Measurements from ENCODE around the gene NCKAP5.
"Not testable (repeated sequence)": the region's sequence is repeated elsewhere in the genome, so short reads cannot be mapped to it uniquely, and the experiment has no call there.

The NCKAP5 gene

DNA sequence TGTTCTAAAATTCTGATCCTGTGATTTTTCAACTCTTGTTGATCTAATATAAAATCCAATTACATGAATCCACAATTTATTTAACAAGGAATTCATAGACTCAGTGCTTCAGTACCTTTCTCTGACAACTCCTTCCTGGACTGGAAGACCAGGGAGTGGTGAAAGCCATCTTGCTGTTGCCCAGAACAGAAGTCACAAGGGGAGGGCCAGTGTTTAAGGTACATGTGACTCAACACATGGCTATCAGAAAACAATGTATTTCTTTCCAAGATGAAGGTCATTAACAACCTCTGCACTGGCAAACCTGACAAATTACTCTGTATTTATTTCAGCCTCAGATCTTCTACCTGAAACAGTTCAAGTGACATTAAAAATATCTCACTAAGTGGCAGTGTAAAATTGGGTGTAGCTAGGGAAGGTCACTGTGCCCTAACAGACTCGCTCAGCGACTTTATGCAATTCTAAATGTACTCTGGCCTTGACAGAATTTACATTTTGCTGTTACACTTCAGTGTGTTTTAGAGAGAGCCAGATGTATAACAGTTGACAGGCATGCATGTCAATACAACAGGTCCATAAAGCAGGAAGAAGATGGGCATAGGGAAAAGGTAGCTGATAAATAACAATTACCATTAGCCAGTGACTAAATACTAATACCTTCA is 75.4 kb downstream of the NCKAP5 start:
- DNase-seq: no peak

DNA sequence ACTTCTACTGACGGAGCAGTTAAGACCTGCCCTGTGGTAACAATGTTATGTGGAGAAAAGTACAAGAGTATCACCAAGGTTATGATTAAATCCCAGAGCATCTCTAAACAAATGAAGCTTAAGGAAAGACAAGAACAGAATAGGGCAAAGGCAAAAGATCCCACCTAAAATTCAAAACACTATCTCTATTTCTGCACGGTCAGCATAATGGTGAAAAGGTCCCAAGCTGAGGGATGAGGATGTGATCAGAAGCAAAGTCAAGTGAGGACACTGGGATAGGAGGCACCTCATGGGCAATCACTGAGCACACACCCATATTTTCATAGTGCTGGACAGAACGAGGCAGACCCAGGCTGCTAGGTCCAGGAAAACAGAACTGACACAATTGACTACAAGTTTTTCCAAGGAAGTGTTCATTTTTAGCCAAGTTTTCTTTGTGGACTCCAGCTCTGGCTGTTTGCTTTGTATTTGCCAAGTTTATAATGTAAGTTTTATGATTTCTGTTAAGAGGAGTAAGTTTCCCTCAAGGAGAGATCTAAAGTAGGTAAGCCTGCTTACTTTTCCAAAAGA is 77.8 kb downstream of the NCKAP5 start:
- no peak for DNase-seq

DNA sequence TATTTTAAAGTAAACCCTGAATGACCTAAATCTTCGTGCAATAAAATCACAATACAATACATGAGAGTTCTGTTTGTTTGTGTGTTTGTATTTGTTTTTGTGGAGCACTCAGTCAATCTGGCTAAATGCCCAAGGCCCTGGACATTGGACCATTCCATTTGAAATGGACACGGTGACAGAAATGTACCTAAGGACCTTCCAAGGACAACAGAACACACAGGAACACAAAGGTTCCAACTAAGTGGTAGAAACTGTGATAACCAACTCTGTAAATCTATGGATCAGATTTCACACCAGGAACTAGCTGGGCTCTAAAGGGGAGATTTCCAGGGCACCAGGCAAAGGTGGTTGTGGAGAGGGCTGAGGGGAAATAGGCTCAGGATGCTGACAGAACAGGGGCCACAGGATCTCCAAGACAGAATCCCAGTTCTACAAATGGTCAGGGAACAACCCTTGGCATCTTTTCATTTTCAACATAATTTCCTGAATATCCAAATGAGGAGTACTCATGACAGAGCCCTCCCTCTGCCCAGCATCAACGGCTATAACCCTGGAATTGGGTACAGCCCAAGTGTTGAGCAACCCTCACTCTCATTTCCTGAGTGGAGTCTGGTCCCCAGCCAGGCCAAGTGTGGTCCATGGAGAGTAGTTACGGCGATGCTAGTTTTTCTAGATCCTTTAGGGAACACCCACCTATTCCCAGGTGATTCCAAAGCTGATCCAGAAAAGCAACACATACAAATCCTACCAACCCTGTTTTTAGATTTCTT is 78.4 kb downstream of the NCKAP5 start:
- DNase-seq: no peak

DNA sequence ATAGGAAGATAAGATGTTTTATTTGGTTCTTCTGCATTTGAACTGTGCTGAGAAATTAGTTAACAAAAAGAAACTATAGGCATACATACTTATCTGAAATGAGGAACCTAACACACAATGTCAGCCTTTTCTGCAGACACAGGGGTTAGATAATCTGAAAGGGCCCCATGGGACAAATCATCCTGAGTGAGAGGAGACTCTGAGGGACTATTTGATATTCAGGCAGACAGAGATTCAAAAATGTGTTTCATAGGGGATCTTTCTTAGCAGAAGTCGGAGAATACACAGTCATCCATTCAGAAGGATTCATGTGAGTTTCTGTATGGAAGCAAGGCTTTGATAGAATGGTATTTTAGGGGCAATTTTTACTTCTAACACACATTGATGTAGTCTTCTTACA is 79.1 kb downstream of the NCKAP5 start:
- DNase-seq: no peak

DNA sequence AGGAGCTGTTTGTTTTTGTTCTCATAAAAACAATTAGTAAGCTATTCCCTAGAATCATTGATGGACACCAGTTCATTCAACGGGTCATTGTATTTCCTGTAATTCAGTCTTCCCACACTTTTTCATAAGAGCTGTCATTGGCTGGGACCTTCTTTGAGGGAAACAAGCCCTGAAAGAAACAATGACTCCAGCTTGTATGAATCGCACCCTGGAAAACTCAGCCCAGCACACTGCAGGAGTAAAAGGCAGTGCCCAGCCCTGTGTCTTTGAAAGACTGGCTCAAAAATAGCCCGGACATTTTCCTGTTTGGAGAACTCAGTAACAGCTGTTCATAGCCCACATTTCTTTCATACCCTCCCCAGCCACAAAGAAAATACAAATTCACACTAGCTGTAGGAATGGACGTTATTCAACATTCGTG is 81.5 kb downstream of the NCKAP5 start:
- no peak for DNase-seq

DNA sequence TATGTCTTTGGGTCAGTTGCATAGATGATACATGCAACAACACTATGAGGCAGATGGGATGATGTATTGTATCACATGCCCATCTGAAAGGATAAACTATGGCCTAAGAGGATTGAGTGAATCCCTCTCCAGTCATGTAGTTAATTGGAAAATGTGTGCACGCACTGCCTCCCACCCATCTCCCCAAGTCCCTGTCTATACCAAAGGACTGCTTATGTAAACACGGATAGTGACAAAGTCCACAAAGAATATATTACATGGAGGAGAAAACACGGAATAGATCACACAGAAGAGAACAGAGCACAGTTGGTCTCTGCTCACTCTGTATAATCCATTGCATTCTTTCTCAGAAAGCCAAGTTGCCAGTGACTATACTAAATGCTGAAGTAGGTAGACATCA is 82.4 kb downstream of the NCKAP5 start:
- no peak for DNase-seq

DNA sequence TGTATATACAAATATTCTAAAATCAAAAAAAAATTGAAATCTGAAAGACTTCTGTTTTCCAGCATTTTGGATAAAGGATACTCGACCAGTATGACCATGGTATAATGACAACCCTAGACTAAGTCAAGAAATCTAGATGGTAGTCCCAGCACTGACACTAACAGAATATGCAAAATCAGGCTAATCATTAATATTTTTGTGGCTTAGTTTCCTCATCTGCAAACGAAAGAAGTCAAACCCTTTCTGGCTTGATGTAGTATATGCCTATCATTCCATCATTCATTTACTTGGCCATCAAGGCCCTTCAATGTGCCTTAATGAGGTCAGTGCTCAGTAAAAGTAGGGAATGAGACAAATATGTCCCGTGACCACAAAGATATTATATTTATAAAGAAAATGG is 83.5 kb downstream of the NCKAP5 start:
- no peak for DNase-seq

DNA sequence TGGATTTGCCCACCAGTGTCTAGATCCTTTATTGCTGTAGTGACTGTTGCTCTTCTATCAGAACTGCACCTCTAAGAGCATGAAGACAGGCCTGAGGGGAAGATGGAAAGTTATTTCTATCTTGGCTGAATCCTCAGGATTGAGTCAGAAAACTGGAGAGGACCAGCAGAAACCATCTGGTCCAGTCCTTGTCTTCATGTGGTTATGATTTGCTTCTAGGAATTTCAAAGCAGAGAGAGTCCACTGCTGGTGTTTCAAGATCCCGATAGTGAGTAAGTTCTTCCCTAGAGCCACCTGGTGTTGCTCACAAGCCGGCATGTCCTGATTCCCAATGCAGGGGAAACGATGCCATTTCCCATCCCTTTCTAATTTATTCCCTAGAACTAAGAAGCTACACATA is 84.2 kb downstream of the NCKAP5 start:
- DNase-seq: no peak

DNA sequence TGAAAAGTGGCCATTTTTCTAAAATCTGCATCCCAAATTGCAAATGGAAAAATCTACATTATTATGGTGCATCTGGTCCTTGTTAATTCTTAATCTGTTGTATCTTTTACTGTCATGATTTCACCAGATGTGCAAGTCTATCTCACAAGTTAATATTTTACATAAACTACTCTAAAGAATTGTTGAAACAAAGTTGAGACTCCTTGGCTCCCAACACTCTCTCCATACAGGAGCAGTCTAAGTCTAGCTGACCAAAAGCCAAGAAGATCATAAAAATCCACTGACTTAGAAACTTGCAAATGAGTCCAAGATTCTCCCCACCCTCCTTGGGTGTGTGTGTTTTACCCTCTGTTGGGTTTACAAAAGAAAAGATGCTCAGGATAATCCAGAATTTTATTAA is 85.1 kb downstream of the NCKAP5 start:
- DNase-seq: no peak

DNA sequence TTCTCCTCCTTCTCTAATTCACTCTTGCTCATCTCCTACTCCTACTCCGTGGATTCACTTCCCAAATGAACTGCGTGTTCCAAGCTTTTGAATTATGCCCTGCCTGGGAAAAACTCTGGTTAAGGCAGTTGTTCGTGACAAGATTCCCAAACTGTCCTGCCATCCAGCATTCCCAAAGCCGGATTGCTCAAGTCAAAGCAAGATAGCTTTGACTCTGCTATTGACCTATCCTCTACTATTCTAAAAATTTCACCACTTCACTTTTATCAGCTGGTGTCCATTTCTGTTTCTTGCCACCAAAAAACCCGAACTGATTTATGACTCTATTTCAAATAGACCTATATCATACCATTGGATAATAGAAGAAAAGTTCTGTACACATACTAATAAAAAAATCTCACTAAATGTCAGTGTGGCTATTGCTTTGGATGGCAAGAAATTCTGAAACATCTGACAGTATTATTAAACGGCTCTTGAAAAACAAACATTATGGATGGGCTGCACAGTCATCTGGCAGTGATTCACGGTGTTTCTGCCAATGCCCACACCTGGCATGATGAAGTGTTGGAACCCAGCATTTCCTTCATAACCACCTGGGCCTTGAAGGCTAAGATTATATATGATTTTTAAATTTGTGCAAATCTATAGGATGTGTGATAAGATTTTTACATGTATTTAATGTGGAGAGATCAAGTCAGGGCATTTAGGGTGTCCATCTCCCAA is 87.4 kb downstream of the NCKAP5 start:
- DNase-seq: no peak

DNA sequence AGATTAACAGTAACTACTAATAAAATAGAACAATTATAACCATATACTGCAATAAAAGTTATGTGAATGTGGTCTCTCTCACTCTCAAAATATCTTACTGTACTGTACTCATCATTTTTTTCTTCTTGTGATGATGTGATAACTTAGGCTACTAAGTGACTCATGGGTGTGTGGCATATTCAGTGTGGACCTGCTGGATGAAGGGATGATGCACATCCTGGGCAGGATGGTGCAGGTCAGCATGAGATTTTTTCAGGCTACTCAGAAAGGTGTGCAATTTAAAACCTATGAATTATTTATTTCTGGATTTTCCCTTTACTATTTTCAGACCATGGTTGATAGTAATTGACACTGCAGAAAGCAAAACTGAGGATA is 90.7 kb downstream of the NCKAP5 start:
- DNase-seq: no peak

DNA sequence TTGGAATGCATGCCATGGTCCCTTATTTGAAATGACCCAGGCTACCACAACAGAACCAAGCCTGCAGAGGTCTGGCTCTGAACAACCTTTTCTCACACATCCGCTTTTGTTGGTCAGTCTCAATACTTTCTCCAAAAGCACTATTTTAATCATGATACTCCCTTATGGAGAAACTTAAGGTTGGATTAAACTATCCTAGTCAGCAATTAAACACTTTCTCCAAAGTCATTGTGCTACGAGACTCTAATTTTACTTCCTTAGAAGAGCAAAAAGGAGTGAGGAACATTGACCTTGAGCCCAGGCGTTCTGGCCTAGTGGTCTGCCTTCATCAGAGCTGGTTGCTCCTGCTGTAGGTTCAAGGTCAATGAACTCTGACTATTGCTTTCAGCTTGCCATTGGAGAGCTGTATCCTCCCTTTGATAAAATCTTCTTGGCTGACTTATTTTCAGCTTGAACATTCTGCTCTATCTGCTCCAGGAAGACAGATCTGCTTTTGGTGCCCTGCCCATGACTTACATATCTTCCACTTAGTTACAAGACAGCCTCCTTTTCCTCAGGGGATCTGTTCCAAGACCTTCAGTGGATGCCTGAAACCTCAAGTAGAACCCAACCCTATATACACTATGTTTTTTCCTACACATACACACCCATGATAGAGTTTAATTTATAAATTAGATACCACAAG is 91.2 kb downstream of the NCKAP5 start:
- DNase-seq: no peak

DNA sequence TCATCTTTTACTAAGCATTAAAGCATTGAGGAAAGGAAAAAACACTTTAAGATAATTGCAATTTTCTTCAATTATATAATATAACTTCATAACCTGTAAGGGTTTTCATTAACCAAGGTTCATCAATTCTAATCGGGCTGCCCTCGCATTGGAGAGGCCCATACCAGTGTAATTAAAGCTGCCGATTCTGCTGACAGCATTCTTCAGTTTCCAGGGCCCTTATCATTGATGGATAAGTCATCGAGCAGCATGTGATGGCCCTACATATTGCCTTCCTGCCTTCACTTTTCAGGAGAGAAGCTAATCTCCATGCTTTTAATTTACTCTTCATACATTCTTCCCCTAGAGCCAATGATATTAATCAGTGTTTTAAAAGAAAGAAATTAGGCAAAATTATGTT is 92.0 kb downstream of the NCKAP5 start:
- DNase-seq: no peak

DNA sequence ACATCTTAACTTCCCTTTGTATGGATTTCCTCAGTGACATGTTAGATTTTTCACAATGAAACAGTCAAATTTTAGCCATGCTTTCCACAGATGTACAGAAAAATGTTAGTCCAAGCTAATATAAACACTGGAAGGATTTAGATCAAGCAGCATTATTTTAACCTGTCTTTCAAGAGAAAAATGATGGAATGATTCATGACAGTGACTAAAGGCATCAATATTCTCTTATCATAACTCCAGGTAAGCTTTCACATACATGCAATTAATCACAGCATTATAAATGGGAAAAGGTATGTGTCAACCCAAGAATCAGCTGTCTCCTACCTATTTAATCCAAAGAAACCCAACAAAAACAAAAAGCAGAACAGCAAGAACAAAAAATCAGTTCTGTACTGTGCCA is 92.7 kb downstream of the NCKAP5 start:
- no peak for DNase-seq

DNA sequence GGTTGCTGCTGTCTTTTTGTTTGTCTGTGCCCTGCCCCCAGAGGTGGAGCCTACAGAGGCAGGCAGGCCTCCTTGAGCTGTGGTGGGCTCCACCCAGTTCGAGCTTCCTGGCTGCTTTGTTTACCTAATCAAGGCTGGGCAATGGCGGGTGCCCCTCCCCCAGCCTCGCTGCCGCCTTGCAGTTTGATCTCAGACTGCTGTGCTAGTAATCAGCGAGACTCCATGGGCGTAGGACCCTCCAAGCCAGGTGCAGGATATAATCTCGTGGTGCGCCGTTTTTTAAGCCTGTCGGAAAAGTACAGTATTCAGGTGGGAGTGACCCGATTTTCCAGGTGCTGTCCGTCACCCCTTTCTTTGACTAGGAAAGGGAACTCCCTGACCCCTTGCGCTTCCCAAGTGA is 97.8 kb downstream of the NCKAP5 start:
- DNase-seq: not testable (repeated sequence)

DNA sequence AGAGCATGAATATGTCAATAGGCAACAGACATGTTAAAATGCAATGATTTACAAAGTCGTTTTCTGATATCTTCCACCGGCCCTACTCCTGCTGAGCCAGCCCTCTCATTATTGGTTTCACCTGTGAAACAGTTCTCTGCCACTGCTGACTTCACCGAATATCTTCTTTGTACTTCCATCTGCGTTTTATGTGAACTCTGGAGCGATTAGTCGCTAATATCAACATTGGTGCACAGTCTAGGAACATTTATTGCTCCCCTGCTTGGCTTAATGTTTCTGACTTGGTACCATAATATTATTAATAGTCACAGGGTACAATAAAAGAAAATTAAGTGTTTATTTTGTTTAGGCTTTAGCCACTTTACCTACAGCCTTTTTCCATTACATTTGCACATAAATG is 105.5 kb downstream of the NCKAP5 start:
- no peak for DNase-seq

DNA sequence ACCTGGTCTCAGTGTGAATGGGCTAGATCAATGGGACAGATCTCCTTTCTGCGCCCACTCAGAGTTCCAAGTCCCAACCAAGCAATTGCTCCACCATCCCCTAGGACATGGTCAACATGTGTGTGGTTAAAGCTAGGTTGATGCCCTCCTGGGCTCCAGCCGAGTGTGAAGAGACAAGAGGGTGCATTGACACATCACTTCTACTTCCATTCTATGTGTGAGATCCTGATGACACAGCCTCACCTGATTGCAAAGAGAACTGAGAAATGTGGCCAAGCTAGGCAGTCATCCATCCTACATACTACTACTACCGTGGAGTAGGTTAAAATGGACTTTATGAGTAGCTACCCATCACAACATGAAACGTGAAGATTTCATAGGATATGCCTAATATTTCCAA is 106.8 kb downstream of the NCKAP5 start:
- DNase-seq: no peak

DNA sequence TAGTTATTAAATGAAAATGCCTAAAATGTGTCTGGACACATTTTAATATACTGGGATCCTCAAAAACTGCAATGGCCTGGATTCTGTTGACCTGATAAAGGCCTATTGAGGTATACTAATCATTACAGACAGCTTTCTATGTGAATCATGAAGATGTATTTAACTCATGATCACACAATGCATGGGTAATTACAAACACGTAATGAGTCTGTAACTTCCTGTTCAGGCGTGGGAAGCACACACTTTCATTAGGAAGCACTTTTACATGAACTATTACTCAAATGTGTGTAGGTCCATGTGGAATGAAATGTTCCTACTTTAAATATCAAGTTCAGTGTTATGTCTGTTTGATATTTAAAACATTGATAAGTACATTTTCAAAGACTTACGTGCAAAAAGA is 108.7 kb downstream of the NCKAP5 start:
- no peak for DNase-seq

DNA sequence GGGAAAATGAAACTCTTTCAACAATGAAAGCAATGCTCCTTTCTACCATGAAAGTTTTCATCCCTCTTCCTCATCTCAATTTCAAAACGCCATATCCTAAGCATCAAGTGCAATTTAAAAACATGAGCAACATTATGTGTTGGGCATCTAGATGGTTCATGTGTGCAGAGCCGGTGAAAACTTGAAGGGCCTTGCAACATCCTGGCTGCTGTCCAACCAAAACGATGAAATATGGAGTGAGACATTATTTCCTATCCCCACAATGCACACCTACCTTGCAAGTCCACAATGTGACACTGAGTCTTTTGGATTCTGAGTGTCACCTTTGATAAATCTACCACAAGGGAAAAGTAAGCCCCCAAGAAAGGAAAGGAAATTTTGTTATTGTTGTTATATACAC is 110.0 kb downstream of the NCKAP5 start:
- no peak for DNase-seq

DNA sequence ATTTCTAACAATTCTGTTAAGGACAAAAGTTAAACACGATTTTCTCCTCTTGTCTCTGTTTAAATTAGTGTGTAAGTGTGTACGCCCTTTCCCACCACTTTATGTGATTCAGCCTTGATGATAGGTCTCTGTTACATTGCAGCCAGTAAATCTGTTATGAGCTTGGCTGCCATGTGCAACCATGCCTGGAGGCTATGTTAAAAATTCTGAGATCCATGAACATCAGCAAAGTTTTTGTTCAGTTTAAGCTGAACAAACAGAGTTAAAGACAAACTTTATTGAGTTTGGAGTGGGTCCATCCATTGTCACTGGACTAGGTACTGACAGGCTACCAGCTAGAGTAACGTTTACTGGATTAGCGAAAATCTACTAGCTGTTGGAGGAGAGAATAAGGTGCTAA is 110.4 kb downstream of the NCKAP5 start:
- no peak for DNase-seq

DNA sequence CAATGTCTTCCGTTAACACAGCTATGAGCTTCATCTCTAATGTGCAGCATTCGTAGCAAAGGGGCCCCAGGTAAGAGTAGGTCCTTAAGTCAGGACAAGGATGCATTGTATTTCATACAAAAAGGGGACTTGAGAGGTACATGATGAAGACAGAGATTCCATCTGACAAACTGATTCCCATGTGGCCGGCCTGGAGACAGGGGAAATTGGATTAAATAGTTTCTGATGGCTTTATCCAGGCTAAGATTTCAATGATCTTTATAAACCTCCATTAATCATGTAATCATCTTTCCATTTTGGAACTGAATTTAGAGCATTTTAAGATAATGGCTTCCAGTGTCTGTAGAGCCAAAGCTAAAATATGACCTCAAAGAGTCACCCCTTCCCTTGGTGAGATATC is 111.3 kb downstream of the NCKAP5 start:
- no peak for DNase-seq

DNA sequence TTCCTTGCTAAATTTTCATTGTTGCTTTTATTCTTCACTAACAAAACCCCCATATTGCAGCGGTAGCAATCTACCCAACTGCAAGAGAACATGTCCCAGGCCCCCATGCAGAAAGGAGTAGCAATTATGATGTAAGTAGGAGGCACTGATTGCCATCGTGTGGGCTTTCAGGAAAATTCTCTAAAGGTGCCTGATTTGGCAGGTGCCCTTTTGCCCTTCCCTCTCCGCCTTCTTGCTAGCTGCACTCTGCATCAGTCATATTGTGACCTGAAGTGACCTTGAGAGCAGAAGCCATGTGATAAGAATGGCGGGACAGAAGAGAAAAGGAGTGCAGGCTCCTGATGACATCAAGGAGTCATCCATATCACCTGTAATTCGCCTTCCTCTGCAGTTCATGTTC is 112.1 kb downstream of the NCKAP5 start:
- DNase-seq: no peak

DNA sequence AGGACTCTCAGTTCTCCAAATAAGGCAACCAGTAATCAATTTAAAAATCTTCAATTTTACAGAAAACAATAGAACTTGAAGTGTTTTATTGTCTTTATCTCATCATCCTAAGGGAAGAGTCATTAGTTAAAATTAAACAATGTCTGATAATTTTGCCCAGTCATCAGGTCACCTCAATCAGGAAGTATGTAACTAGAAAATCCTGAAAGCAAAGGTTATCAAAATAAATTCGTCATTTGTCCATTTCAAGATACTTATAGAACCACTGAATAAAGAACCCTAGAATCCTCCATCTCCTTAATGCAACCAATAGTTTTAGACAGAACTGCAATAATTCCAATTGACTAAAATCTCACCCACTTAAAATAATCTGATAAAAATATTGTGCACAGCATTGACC is 115.2 kb downstream of the NCKAP5 start:
- no peak for DNase-seq

All from hematopoietic multipotent progenitor cell treated with erythropoietin and hydrocortisone succinate and interleukin-3 and kit ligand, for 6 days (in vitro differentiated cells).